Esophagus squamous epithelium (tissue), 5 donors: ENCODE data around the gene CACNA1I. TPM values are rescaled to one million over a fixed set of nuclear protein-coding genes. Genes with fewer than 3 reads are reported as not detected.

Source experiments
- DNase-seq: peaks from one replicate; lab custom pipeline; 2025; lab: John Stamatoyannopoulos, UW
- H3K27ac ChIP-seq, 4 donors: fragments of 200-600 bp; sonication (generic); one replicate each; pipeline ENCODE4 v1.5.1; 2016 to 2019; ENCODE audit warnings: mild to moderate bottlenecking in 1 of 4
- H3K27me3 ChIP-seq, 4 donors: fragments of 200-600 bp; sonication (generic); 1 replicate in 3 of 4; 2 replicates in 1 of 4; pipeline versions ENCODE4 v1.5.1 to v1.6.0; 2017 to 2021; ENCODE audit warnings: antibody characterized with exemption in 1 of 4
- H3K36me3 ChIP-seq, 3 donors: fragments of 200-600 bp; sonication (generic); one replicate each; pipeline ENCODE4 v1.5.1; 2016 to 2019
- H3K4me1 ChIP-seq, 3 donors: fragments of 200-600 bp; sonication (generic); one replicate each; pipeline ENCODE4 v1.5.1; 2017 to 2019
- H3K4me3 ChIP-seq, 4 donors: fragments of 200-600 bp; sonication (generic); 1 replicate in 3 of 4; 2 replicates in 1 of 4; pipeline ENCODE4 v1.5.1; 2016 to 2019; ENCODE audit warnings: mild to moderate bottlenecking in 2 of 4, moderate library complexity in 1 of 4
- H3K9me3 ChIP-seq, 3 donors: fragments of 200-600 bp; sonication (generic); one replicate each; pipeline ENCODE4 v1.5.1; 2016 to 2019
- POLR2A ChIP-seq, 4 donors: fragments of 450-650 bp; IDR thresholded peaks; one replicate each; pipeline ENCODE4 v1.6.1; 2017; ENCODE audit warnings: antibody characterized with exemption in 4 of 4, mild to moderate bottlenecking in 4 of 4, moderate library complexity in 3 of 4
- WGBS, 2 donors: methylation state at CpG; one replicate each; pipeline ENCODE4 v1.1.5; 2018; 5-methylcytosine and 5-hydroxymethylcytosine counted together
- intact Hi-C: fragments of 100-400 bp; cut with DNase I; formaldehyde crosslinking; loops from one replicate; pipeline ENCODE4 v1.15.0; 2022
- total RNA-seq, 4 donors: library from RNA; depleted of rRNA; stranded (reverse); fragments of >200 nt; gene quantifications; one replicate each; pipeline ENCODE4 v1.1.0, GENCODE V29; 2016
- TF ChIP-seq, protein P1 (sequence below), 6 experiments: fragments of 450-650 bp in 4 of 6; fragments of 200-600 bp in 2 of 6; sonication (generic) in 2 of 6; IDR thresholded peaks; one replicate each; pipeline ENCODE4 v1.5.1; 2016 to 2019; ENCODE audit warnings: antibody characterized with exemption in 6 of 6, mild to moderate bottlenecking in 4 of 6, moderate library complexity in 4 of 6
- donor health status: DM: yes; HTN: yes; CAD: no.

The CACNA1I gene
- total RNA-seq, 4 donors from 2014 or later, result 0.12 to 0.38 (median 0.20) TPM

DNA sequence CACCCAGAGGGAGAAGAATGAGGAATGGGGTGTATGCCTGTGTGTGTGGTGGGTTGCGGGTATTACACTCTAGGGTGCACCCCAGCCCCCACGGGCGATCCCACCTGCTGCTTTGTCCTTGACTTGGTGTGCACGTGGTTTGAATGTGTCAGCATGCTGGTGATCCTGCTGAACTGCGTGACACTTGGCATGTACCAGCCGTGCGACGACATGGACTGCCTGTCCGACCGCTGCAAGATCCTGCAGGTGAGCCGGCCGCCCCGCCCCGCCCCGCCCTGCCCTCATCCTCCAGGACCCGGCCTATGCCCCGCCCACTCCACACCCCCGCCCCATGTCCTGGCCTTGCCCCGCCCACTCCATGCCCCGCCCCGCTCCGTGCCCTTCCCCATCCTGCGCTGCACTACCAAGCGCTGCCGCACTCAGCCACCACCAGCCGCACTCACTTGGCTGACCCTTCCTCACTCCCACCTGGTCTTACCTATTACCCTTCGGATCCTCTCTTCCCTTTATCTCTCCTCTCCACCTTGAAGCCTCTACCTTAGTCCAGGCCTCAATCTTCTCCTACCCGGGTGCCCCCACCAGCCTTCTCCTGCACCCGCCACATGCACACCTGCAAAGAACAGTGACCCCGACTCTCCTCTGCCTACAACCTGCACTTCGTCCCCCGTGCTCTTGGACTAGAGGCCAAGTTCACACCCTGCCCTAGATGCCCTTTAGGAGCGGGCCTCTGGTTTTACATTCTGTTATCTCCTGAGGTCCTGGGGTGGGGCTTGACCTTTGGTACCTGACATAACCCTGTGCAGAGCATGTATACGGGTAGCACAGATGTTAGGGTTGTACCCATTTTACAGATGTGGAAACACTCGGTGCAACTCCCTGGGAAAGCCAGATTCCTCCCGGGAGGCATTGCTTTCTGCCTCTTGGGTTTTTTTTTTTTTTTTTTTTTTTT lies 27.7 kb downstream of the CACNA1I start:
- peaks cover 0 to 13% (median 5%) of the 10 kb centered on the region in 3 donors for H3K4me1 ChIP-seq
- WGBS, 2 donors, result 45 to 49% methylated on average over 14 to 15 of the region's 36 CpGs
- H3K4me3 ChIP-seq, result no peak overlapping the region
- TF ChIP-seq, protein P1, sequence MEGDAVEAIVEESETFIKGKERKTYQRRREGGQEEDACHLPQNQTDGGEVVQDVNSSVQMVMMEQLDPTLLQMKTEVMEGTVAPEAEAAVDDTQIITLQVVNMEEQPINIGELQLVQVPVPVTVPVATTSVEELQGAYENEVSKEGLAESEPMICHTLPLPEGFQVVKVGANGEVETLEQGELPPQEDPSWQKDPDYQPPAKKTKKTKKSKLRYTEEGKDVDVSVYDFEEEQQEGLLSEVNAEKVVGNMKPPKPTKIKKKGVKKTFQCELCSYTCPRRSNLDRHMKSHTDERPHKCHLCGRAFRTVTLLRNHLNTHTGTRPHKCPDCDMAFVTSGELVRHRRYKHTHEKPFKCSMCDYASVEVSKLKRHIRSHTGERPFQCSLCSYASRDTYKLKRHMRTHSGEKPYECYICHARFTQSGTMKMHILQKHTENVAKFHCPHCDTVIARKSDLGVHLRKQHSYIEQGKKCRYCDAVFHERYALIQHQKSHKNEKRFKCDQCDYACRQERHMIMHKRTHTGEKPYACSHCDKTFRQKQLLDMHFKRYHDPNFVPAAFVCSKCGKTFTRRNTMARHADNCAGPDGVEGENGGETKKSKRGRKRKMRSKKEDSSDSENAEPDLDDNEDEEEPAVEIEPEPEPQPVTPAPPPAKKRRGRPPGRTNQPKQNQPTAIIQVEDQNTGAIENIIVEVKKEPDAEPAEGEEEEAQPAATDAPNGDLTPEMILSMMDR (IDR thresholded peaks at IDR 0.05), result peak in 2 of 6 experiments; percentile 4 to 24
- TF ChIP-seq POLR2A (IDR thresholded peaks at IDR 0.05), result no peak
- intact Hi-C loops, result no loop called here
- H3K27ac ChIP-seq, result no peak overlapping the region
- peaks cover 0 to 70% (median 0%) of the 10 kb centered on the region in 4 donors for H3K27me3 ChIP-seq
- no peaks in the 10 kb centered on the region for H3K36me3 ChIP-seq
- no peaks in the 10 kb centered on the region for H3K9me3 ChIP-seq
- DNase-seq, result no peak

DNA sequence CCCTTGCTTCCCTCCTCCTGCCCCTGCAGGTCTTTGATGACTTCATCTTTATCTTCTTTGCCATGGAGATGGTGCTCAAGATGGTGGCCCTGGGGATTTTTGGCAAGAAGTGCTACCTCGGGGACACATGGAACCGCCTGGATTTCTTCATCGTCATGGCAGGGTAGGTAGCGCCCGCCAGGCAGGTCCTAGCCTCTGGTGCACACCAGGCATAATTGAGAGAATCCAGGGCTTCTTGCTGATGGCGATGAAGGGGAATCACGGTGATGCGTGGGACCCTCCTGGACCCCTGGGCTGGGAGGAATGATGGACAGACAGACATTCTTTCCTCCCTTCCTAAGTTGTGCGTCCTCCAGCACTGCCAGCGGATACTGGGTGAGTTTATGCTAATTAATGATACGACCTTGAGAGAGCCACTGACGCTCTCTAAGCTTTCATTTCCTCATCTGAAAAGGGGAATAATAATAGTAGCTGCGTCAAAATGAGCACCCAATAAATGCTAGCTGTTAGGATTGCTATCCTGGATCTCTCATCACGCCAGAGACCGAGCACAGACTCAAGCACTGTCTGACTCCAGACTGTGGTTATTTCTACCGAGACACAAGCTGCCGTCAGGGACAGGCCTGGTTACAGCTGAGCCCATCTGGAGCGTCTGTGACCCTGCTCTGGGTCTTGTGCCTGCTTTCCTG lies 30.1 kb downstream of the CACNA1I start:
- TF ChIP-seq, protein P1 (IDR thresholded peaks at IDR 0.05), result no peak
- TF ChIP-seq POLR2A (IDR thresholded peaks at IDR 0.05), result no peak
- no peak overlapping the region for H3K4me3 ChIP-seq
- H3K4me1 ChIP-seq, result peaks cover 0 to 13% (median 5%) of the 10 kb centered on the region in 3 donors
- H3K27me3 ChIP-seq, result peaks cover 0 to 68% (median 0%) of the 10 kb centered on the region in 4 donors
- H3K27ac ChIP-seq, result no peak overlapping the region
- DNase-seq, result no peak
- WGBS, 2 donors, result 79 to 80% methylated on average over 8 to 13 of the region's 18 CpGs
- H3K9me3 ChIP-seq, result no peaks in the 10 kb centered on the region
- no peaks in the 10 kb centered on the region for H3K36me3 ChIP-seq
- intact Hi-C loops, result no loop called here

DNA sequence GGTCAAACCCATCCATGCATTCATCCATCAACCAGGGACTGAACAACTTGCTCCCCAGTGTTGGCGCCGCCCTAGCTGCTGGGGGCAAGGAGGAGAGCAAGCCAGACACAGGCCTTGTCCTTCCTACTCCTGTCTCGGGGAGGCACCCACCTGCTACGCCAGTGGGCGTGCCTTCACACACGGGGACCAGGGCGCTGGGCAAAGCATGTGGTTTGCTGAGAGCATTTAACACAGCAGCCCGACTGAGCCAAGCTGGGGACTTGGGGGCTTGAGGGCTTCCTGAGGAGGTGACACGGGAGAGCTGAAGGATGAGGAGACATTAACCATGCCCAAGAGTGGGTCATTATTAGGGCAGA lies 30.6 kb downstream of the CACNA1I start:
- no peak overlapping the region for H3K4me3 ChIP-seq
- no peak overlapping the region for H3K27ac ChIP-seq
- TF ChIP-seq POLR2A (IDR thresholded peaks at IDR 0.05), result no peak
- TF ChIP-seq, protein P1 (IDR thresholded peaks at IDR 0.05), result no peak
- 56 to 67% methylated on average over 2 of the region's 9 CpGs for WGBS, 2 donors
- H3K9me3 ChIP-seq, result no peaks in the 10 kb centered on the region
- no peak for DNase-seq
- H3K36me3 ChIP-seq, result no peaks in the 10 kb centered on the region
- H3K4me1 ChIP-seq, result peaks cover 0 to 13% (median 5%) of the 10 kb centered on the region in 3 donors
- intact Hi-C loops, result no loop called here
- H3K27me3 ChIP-seq, result peaks cover 0 to 71% (median 0%) of the 10 kb centered on the region in 4 donors

DNA sequence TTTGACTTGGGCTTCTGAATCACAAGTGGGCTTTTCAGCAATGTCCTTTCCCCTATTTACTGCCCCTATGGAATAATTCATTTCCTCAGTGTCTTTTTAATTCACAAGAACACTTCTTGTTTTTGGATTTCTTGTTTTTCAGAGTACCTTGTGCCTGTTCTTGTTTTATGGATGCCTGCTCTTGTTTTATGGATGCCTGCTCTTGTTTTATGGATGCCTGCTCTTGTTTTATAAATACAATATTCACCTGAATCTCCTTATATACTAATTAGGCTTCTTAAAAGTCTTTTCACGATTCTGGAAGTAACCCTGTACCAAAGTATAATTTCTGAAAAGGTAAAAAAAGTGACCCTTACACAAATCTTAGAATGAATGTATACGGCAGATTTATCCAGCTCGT lies 32.8 kb downstream of the CACNA1I start:
- no peak overlapping the region for H3K27ac ChIP-seq
- WGBS, 2 donors, result 73 to 78% methylated on average over 3 of the region's 3 CpGs
- H3K27me3 ChIP-seq, result peaks cover 0 to 70% (median 0%) of the 10 kb centered on the region in 4 donors
- intact Hi-C loops, result no loop called here
- peaks cover 0 to 2% (median 0%) of the 10 kb centered on the region in 3 donors for H3K4me1 ChIP-seq
- H3K36me3 ChIP-seq, result no peaks in the 10 kb centered on the region
- DNase-seq, result no peak
- TF ChIP-seq, protein P1 (IDR thresholded peaks at IDR 0.05), result no peak
- TF ChIP-seq POLR2A (IDR thresholded peaks at IDR 0.05), result no peak
- no peak overlapping the region for H3K4me3 ChIP-seq
- no peaks in the 10 kb centered on the region for H3K9me3 ChIP-seq

DNA sequence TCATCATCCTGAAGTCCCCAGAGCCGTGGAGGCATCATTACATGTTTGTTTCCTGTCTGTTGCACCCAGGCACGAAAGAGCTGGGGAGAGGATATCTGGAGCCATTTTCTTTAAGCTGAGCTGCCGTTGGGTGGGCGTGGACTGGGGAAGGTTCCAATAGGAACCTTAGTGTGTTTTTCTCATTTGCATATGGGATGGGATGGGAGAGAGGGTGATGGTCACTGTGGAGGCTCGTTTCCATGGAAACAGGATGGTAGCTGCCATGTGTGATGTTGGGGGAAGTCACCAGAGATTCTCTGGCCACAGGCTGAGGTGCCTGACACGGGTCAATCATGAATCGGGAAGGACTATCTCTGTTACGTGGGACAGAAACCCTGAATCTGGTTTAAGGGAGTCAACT lies 39.7 kb downstream of the CACNA1I start:
- no peaks in the 10 kb centered on the region for H3K4me1 ChIP-seq
- H3K27ac ChIP-seq, result no peak overlapping the region
- no peak for TF ChIP-seq POLR2A (IDR thresholded peaks at IDR 0.05)
- TF ChIP-seq, protein P1 (IDR thresholded peaks at IDR 0.05), result no peak
- peaks cover 0 to 90% (median 0%) of the 10 kb centered on the region in 4 donors for H3K27me3 ChIP-seq
- no peaks in the 10 kb centered on the region for H3K9me3 ChIP-seq
- no peak for DNase-seq
- H3K36me3 ChIP-seq, result no peaks in the 10 kb centered on the region
- intact Hi-C loops, result no loop called here
- WGBS, 2 donors, result 20 to 52% methylated on average over 1 to 8 of the region's 8 CpGs
- no peak overlapping the region for H3K4me3 ChIP-seq
